HepG2 (cell line): ENCODE results near the gene PFKFB4. TPM values are rescaled to one million over a fixed set of nuclear protein-coding genes. Genes with fewer than 3 reads are reported as not detected.

Experiments
- ARID5B ChIP-seq: IDR thresholded peaks from 2 replicates; pipeline ENCODE4 v1.4.0; 2020; ENCODE audit warnings: mild to moderate bottlenecking, missing genetic modification reagents
- ATF6 ChIP-seq: sonication (generic); formaldehyde crosslinking; conservative IDR thresholded peaks from 2 replicates; pipeline ENCODE4 v1.4.0; 2020; ENCODE audit warnings: missing genetic modification reagents
- CTCF ChIP-seq: sonication (generic); formaldehyde crosslinking; IDR thresholded peaks from 2 replicates; pipeline ENCODE4 v1.5.0; 2020; ENCODE audit warnings: mild to moderate bottlenecking, missing genetic modification reagents, moderate library complexity
- DR1 ChIP-seq: sonication (generic); formaldehyde crosslinking; IDR thresholded peaks from 2 replicates; pipeline ENCODE4 v1.8.0; 2021; ENCODE audit warnings: mild to moderate bottlenecking, missing genetic modification reagents, inconsistent platforms
- ETV6 ChIP-seq: sonication (generic); formaldehyde crosslinking; conservative IDR thresholded peaks from 2 replicates; pipeline ENCODE4 v1.4.0; 2020; ENCODE audit warnings: missing genetic modification reagents
- FOXK2 ChIP-seq: fragments of 450-650 bp; IDR thresholded peaks from 2 replicates; pipeline ENCODE4 v1.6.1; 2016
- KDM6A ChIP-seq: IDR thresholded peaks from 2 replicates; pipeline ENCODE4 v1.6.1; 2016; ENCODE audit warnings: low read depth
- NR0B2 ChIP-seq: sonication (generic); formaldehyde crosslinking; IDR thresholded peaks from 2 replicates; pipeline ENCODE4 v1.4.0; 2020; ENCODE audit warnings: mild to moderate bottlenecking, missing genetic modification reagents
- PATZ1 ChIP-seq: sonication (generic); formaldehyde crosslinking; IDR thresholded peaks from 2 replicates; pipeline ENCODE4 v1.4.0; 2020; ENCODE audit warnings: missing genetic modification reagents
- SNAPC5 ChIP-seq: sonication (generic); formaldehyde crosslinking; IDR thresholded peaks from 2 replicates; pipeline ENCODE4 v1.8.1; 2023; ENCODE audit warnings: mild to moderate bottlenecking, missing genetic modification reagents, borderline replicate concordance
- SP5 ChIP-seq: IDR thresholded peaks from 2 replicates; pipeline ENCODE4 v1.6.1; 2016; ENCODE audit warnings: low read depth, borderline replicate concordance
- SRSF1 ChIP-seq: fragments of 200-400 bp; formaldehyde crosslinking; optimal IDR thresholded peaks from 2 replicates; pipeline ENCODE3; 2017; ENCODE audit warnings: mild to moderate bottlenecking, low read depth, low read length, moderate library complexity
- USF2 ChIP-seq, 2 experiments: sonication (generic) in 1 of 2; formaldehyde crosslinking in 1 of 2; IDR thresholded peaks; 2 replicates each; pipeline versions ENCODE4 v1.5.1 to v1.6.1; 2011 to 2020; ENCODE audit warnings: borderline replicate concordance in 1 of 2, low read depth in 1 of 2, low read length in 1 of 2, mild to moderate bottlenecking in 1 of 2, missing genetic modification reagents in 1 of 2, moderate library complexity in 1 of 2
- ZNF44 ChIP-seq: sonication (generic); formaldehyde crosslinking; IDR thresholded peaks from 2 replicates; pipeline ENCODE4 v1.5.1; 2020; ENCODE audit warnings: mild to moderate bottlenecking, missing genetic modification reagents
- ZNF460 ChIP-seq: sonication (generic); formaldehyde crosslinking; IDR thresholded peaks from 2 replicates; pipeline ENCODE4 v1.5.1; 2020; ENCODE audit warnings: missing genetic modification reagents, mild to moderate bottlenecking, borderline replicate concordance
- ZNF569 ChIP-seq: sonication (generic); formaldehyde crosslinking; IDR thresholded peaks from 2 replicates; pipeline ENCODE4 v1.5.0; 2020; ENCODE audit warnings: mild to moderate bottlenecking, missing genetic modification reagents, moderate library complexity, borderline replicate concordance
- ZNF652 ChIP-seq: IDR thresholded peaks from 2 replicates; pipeline ENCODE4 v1.6.1; 2016; ENCODE audit warnings: low read depth, borderline replicate concordance
- polyA plus RNA-seq, 8 experiments: library from polyadenylated mRNA; depleted of rRNA in 3 of 8; stranded (reverse) in 7 of 8; unstranded in 1 of 8; fragments of >200 nt; fragmentation: Illumina TruSeq in 4 of 8; extraction: Trizol in 4 of 8; gene quantifications; 2 replicates each; pipeline versions ENCODE4 v1.2.1 to v1.2.3, GENCODE V29; 2011 to 2016; ENCODE audit warnings: low read depth in 4 of 8, missing spikeins in 1 of 8, mixed read lengths in 1 of 8; ENCODE audit not compliant: insufficient read depth in 1 of 8
- total RNA-seq, 5 experiments: library from RNA; depleted of rRNA; stranded (reverse); fragments of >200 nt; fragmentation: Illumina TruSeq; extraction: Trizol; gene quantifications; 2 replicates each; pipeline ENCODE4 v1.2.3, GENCODE V29; 2016; ENCODE audit warnings: low read depth in 1 of 5

The PFKFB4 gene
- total and polyA plus RNA-seq, 2 of the 13 experiments (the other 11 are each of a cell fraction or from before 2014, with no cell fraction given) = 7.1 to 103 TPM

- TF ChIP-seq CTCF = peak; percentile 43
- peak; percentile 84 for TF ChIP-seq SRSF1
- TF ChIP-seq ZNF44 (CRISPR knock-in tag) = no peak
- TF ChIP-seq SP5 (CRISPR knock-in tag) = peak; percentile 77
- TF ChIP-seq ZNF569 (CRISPR knock-in tag) = no peak
- no peak for TF ChIP-seq ATF6
- no peak for TF ChIP-seq USF2 (IDR thresholded peaks at IDR 0.05; ENCODE audit: low read depth, low read length)
- no peak for TF ChIP-seq USF2 (CRISPR knock-in tag; IDR thresholded peaks at IDR 0.05; ENCODE audit: borderline replicate concordance)
- TF ChIP-seq KDM6A (CRISPR knock-in tag) = no peak
- TF ChIP-seq PATZ1 (CRISPR knock-in tag) = peak; percentile 62; the same call in 1 of the 2 replicates
- no peak for TF ChIP-seq FOXK2
- TF ChIP-seq DR1 (CRISPR knock-in tag) = no peak
- TF ChIP-seq NR0B2 (CRISPR knock-in tag) = no peak
- no peak for TF ChIP-seq ETV6
- TF ChIP-seq ZNF652 (CRISPR knock-in tag) = no peak
- TF ChIP-seq ARID5B (CRISPR knock-in tag) = peak; percentile 21; the same call in 1 of the 2 replicates
- no peak for TF ChIP-seq ZNF460 (CRISPR knock-in tag)
- no peak for TF ChIP-seq SNAPC5
Observed at GRCh38 chr3:48564022-48564421, 7.4 kb upstream of the PFKFB4 start (continued).
